Measurements from ENCODE around the gene SCN1B.

GRCh38 chr19:35087393-35087792, 57.1 kb downstream of the SCN1B start:
- TF ChIP-seq TEAD2 (CRISPR knock-in tag; IDR thresholded peaks at IDR 0.05): no peak
- TF ChIP-seq CC2D1A (CRISPR knock-in tag; IDR thresholded peaks at IDR 0.05): no peak
- TF ChIP-seq PRDM10 (CRISPR knock-in tag; IDR thresholded peaks at IDR 0.05; ENCODE audit: low read depth): no peak
- TF ChIP-seq MAX (IDR thresholded peaks at IDR 0.05): no peak
- no peak for TF ChIP-seq SNRNP70 (IDR thresholded peaks at IDR 0.05; ENCODE audit: low read depth, low read length)
- no peak for TF ChIP-seq ZNF749 (CRISPR knock-in tag; IDR thresholded peaks at IDR 0.05; ENCODE audit: borderline replicate concordance)
- no peak for TF ChIP-seq SUZ12 (IDR thresholded peaks at IDR 0.05; ENCODE audit: low read depth, low read length)
- no peak for TF ChIP-seq SOX13 (IDR thresholded peaks at IDR 0.05)
- TF ChIP-seq SOX13 (CRISPR knock-in tag; conservative IDR thresholded peaks at IDR 0.05 in 1 of 2, IDR thresholded peaks at IDR 0.05 in 1 of 2): no peak
- TF ChIP-seq ERF (CRISPR knock-in tag; IDR thresholded peaks at IDR 0.05): no peak
- TF ChIP-seq ZNF558 (CRISPR knock-in tag; IDR thresholded peaks at IDR 0.05; ENCODE audit: borderline replicate concordance): no peak
- TF ChIP-seq TAF1 (CRISPR knock-in tag; IDR thresholded peaks at IDR 0.05): no peak
- no peak for TF ChIP-seq POLR2A (IDR thresholded peaks at IDR 0.05; ENCODE audit: insufficient read depth in 1 of 2, low read depth in 2 of 2, low read length in 2 of 2)
